Measurements from ENCODE around the gene LTA. TPM values are rescaled to one million over a fixed set of nuclear protein-coding genes. Genes with fewer than 3 reads are reported as not detected.
"Not testable (repeated sequence)": the region's sequence is repeated elsewhere in the genome, so short reads cannot be mapped to it uniquely, and the experiment has no call there.

LTA gene
- total and polyA plus RNA-seq, 4 donors: 0.05 TPM; not detected in 3

- H3K27ac ChIP-seq (ENCODE audit: low read depth in 1 of 2, low read length in 2 of 2); H3K9ac ChIP-seq (ENCODE audit: low read depth in 1 of 2, low read length in 2 of 2); DNase-seq (ENCODE audit: low spot score); H3K27me3 ChIP-seq (ENCODE audit: control insufficient read depth in 4 of 4, insufficient read depth in 4 of 4, low read length in 3 of 4); H3K9me3 ChIP-seq (ENCODE audit: control insufficient read depth in 4 of 4, low read length in 3 of 4); H3K4me3 ChIP-seq (ENCODE audit: low read depth in 1 of 3, low read length in 3 of 3): not testable (repeated sequence)
- Histone ChIP-seq H3K36me3 (ENCODE audit: control insufficient read depth in 4 of 4, insufficient read depth in 3 of 4, low read depth in 1 of 4, low read length in 3 of 4) (peaks cover 0 to 17% (median 14%) of the 10 kb centered on the region in 4 donors), H3K4me1 (ENCODE audit: control insufficient read depth in 4 of 4, insufficient read depth in 4 of 4, low read length in 3 of 4) (peaks cover 5 to 17% (median 13%) of the 10 kb centered on the region in 4 donors)
- 59% methylated on average over 5 of the region's 5 CpGs for WGBS
- TF ChIP-seq CTCF (IDR thresholded peaks at IDR 0.05; ENCODE audit: low read depth, low read length, missing input control) (peak; percentile 40), RAD21 (IDR thresholded peaks at IDR 0.05) (peak; percentile 75 to 81)
These were observed 20.7 kb upstream of the LTA start for GRCh38 chr6:31551371-31551770.

- DNase-seq (ENCODE audit: low spot score): no peak
- peaks cover 6 to 14% (median 11%) of the 10 kb centered on the region in 4 donors for H3K36me3 ChIP-seq (ENCODE audit: control insufficient read depth in 4 of 4, insufficient read depth in 3 of 4, low read depth in 1 of 4, low read length in 3 of 4)
These were observed 15.8 kb upstream of the LTA start for GRCh38 chr6:31556307-31556706.

More at GRCh38 chr6:31556307-31556706, 15.8 kb upstream of the LTA start:
- 75% methylated on average over 3 of the region's 3 CpGs for WGBS
- no peaks in the 10 kb centered on the region for H3K9me3 ChIP-seq (ENCODE audit: control insufficient read depth in 4 of 4, low read length in 3 of 4)
- no peak overlapping the region for H3K4me3 ChIP-seq (ENCODE audit: low read depth in 1 of 3, low read length in 3 of 3)
- no peak for TF ChIP-seq MAX (IDR thresholded peaks at IDR 0.05)
- no peak for TF ChIP-seq RXRA (IDR thresholded peaks at IDR 0.05)
- TF ChIP-seq HNF4G (IDR thresholded peaks at IDR 0.05): no peak
- TF ChIP-seq CTCF (IDR thresholded peaks at IDR 0.05; ENCODE audit: low read depth, low read length, missing input control): no peak
- TF ChIP-seq HNF4A (conservative IDR thresholded peaks at IDR 0.05): no peak
- no peak for TF ChIP-seq SP1 (IDR thresholded peaks at IDR 0.05)
- TF ChIP-seq RAD21 (IDR thresholded peaks at IDR 0.05): no peak
- no peak for TF ChIP-seq NR2F2 (IDR thresholded peaks at IDR 0.05)
- TF ChIP-seq ZBTB33 (IDR thresholded peaks at IDR 0.05): no peak
- peaks cover 0 to 22% (median 7%) of the 10 kb centered on the region in 4 donors for H3K4me1 ChIP-seq (ENCODE audit: control insufficient read depth in 4 of 4, insufficient read depth in 4 of 4, low read length in 3 of 4)
- H3K27me3 ChIP-seq (ENCODE audit: control insufficient read depth in 4 of 4, insufficient read depth in 4 of 4, low read length in 3 of 4): no peaks in the 10 kb centered on the region
- no peak overlapping the region for H3K27ac ChIP-seq (ENCODE audit: low read depth in 1 of 2, low read length in 2 of 2)
- no peak overlapping the region for H3K9ac ChIP-seq (ENCODE audit: low read depth in 1 of 2, low read length in 2 of 2)

Measured in liver (tissue), 9 donors.